Measurements from ENCODE around the gene LPAR1.

LPAR1 gene

DNA sequence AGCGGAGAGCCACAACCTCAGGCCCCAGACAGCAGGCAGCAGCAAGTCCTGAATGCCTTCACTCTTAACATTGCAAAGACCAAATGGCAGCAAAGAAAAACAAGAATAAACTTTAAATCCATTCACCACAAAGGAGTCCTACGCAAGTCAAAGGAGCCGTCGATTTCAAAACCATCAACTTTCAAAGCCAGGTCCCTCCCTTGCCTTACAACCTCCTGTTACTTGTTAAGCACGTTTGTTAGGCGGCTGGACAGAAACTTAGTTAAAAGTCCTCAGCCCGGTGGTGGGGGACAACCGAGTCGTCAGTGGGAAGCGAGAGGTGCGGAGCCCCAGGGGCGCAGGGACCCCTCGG lies 938 bp downstream of the LPAR1 start:
- no peak for DNase-seq

DNA sequence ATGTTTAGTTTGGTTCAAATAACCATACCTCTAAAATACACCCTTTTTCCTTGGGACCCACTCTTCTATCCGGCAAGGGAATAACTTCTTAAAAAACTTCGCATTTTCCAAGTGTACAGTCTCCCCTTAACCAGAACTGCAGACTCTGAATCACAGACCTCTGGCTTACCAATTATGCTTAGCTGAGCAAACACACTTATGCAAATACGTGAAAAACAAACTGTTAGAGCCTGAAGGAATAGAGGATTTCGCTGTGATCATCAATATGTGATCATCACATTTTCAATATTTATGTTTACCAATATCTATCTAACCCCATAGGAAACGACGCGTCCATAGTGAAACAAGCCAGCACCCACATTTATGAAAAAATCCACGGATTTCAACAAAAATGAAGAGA lies 1.3 kb downstream of the LPAR1 start:
- DNase-seq = no peak

DNA sequence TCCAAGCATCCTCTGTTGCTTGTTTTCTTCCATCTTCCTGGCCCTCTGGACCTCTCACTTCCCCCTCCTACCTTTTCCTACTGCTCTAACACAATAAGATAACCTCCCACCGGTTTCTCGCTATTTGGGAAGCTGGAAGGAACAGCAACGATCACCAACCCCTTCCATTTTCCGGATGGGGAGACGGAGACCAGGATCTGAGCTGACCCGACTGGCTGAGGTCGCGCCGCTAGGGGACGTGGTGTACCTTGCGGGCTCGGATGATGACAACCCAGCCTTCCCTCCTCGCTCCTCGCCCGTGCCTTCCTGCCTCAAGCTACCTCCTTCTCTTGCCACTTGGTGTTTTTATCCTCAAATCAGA lies 1.9 kb downstream of the LPAR1 start:
- DNase-seq = no peak

DNA sequence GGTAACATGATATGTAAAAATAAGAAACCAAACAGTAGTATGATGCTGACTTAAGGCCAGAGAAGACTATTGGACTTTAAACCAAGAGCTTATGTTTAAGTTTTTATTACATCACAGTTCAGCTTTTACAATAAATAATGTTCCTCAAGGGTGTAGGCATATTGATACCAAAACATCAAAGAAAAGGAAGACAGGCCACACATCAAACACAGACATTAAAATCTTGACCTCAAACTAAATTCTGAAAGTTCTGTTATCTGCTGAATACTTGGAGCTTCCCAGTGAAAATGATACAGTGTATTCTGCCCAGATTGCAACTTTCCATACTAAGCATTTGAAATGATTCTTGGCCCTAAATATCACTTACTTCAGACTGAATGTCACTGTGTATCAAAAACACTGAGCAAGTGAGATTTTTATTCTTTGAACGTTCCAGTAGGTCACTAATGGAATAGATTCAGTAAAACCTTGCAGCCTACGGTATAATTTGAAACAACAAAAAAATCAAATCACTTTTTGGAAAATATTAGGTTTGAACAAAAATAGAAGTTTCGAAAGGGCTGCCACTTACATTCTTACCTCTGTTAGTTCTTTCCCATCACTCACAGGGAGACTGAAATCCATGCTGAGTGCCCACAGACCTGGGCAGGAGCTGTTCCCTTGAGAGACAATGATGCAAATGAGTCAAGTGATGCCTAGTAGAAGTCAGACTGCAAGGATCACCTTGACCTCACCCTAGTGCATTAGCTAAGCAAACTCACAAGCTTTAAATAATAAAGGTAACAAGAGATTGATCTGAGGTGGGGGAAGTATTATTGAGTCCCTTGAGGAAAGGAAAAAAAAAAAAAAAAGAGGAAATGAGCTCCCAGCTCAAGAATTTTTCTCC lies 2.5 kb downstream of the LPAR1 start:
- no peak for DNase-seq

DNA sequence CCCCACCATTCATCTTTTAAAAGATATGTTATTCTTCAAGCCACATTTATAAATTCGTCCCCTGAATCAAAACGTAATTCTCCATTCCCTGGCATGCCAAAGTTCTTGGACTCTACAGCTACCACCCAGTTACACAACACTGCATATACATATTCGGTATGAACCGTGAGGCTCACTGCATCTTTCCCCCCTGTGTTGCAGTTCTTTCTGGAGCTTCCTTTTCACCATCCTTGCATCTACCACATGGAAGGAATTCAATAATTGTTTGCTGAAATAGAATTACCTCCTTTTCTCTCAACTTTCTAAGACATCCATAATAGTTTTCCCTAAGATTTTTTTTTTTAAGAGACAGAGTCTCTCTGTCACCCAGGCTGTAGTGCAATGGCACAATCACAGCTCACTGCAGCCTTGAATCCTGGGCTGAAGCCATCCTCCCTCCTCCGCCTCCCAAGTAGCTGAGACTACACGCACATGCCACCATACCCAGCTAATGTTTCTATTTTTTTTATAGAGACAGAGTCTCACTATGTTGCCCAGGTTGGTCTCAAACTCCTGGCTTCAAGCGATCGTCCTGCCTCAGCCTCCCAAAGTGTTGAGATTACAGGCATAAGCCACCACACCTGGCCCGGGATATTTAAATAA lies 3.3 kb downstream of the LPAR1 start:
- DNase-seq = no peak

DNA sequence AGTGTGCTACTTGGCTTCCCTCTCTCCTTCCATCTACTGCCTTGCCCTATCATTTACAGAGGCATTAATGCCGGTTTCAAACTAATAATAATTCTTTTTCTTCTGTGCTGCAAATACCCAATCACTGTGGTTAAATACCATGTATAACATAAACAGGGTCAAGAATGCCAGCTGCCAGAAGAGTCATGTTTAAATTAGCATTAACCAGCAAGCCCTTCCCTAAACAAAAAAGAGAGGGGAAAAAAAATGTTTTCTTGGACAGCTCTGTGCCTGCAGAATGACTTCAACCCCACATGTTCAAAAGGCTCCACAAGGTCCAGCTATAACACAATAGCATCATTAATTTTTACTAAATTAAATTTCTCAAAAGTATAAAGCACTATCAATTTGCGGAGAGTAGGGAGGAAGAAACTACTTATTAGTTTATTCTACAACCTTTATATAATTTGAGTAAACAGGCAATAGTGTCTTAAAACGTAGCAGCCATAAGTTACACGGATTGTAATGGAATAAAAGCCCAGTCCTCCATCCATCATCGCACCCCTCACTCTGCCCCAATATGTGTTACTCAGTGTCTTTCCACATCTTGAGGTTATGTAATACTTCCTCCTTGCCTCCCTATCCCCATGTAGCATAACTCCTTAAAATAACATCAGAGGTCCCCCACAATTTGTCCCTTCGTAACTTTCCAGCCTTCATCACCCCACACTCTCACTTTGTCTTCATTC lies 3.9 kb downstream of the LPAR1 start:
- no peak for DNase-seq

DNA sequence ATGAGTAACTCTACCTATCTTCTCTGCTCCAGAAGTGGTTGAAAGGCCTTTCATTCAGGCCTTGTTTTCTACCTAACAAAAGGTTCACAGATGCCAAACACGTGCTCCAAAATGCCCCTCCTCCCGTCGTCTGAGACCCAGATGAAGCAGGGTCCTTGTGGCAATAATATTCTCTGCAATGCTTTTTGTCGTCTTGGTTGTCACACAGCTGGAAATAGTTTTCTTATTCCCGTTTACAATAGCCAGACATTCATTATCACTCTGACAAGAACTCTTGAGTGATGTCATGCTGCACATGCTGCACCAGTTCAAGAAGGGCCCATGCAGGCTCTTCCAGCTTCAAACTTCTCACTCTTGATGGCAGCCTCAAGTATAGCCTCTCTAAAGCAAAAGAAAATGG lies 7.8 kb downstream of the LPAR1 start:
- no peak for DNase-seq

DNA sequence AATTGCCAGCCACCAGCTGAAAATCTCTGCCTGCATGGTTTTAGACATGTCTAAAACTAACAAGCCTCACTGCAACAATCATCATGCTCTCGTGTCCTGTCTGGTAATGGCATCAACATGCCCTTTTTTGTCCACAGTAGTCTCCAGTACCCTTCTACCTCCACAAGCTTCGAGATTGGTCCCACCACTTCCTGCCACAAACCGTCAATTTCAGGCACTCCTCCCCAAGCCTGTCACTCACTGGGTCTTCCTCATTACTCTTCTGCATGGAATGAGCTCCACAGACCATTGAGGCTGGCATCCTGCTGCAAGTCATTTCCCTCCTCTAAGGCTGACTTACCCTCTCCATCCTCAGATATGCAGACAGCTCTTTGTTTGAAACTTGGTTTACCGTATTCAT lies 9.0 kb downstream of the LPAR1 start:
- no peak for DNase-seq

DNA sequence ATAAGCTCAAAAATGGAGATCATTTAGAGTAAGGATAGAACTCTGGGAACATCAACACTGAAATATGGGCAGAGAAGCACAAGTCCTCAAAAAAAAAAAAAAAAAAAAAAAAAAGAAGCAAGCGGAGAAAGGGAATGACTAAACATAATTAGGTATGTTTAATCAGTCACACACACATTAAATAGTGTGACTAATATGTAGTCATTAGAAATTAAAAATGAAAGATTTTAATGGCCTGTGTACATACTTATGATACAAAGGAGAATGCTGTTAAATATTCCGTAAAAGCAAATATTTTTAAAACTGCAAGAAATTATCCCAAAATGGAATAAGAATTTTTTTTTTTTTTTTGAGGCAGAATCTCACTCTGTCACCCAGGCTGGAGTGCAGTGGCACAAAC lies 10.5 kb downstream of the LPAR1 start:
- no peak for DNase-seq

DNA sequence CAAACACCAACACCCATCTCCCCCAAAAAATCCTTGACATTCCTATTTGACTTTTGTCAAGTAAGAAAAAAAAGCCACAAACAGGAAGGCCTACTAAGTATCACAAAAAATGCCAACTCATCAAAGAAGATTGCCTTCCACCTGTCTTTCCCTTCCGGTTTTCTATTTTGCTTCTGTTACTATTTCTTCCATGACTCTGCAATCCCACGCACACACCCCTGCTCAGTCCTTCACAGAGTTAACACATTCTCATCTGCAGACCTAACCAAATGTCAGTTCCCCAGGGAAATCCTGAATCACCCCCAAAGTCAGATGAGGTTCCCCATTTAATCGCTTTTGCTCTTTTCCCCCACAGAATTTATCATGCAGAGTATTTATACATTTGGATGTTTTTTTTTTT lies 15.1 kb downstream of the LPAR1 start:
- DNase-seq = no peak

DNA sequence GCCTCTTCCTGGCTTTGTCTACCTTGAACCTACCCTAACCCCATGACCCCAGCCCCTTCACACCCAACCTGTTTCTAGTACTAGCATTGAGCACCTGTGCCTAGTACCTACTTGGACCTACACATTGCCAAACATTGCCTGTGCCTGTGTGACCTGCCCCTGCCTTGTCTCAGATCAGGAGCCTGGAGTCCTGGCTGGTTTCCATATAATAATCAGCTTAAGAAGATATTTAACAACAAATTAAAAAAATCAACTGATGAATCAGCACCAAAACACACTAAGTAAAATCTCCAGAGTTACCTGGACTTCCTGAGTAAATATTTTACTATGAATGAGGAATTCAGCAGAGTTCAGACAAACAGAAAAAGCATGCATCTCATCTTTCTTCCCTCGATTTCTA lies 17.7 kb downstream of the LPAR1 start:
- DNase-seq = no peak

DNA sequence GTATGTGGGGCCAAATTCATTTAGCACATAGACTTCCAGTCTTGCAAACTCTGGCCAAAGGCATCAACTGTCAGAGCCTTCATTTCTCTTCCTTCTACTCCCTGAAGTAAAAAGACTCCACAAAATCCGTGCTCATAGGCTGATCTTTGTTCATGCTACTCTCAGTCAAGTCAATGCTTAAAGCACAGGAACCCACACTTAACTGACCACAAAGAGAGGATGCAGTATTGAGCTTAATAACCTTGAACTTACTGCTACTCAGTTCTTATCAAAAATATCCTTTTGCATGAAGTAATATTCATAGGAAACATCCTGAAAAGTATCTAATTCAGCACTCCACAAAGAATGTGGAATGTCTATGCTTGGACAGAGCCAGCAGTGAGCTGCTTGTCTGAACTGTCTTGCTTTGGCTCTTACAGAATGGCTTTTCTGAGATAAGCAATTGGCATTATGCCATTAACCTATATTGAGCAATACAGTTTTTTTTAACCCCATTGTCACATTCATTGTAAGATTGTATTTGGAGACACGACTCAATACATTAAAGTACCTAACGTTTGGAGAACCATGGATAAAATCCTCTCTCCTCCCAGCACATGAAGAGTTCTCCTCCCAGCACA lies 21.7 kb downstream of the LPAR1 start:
- no peak for DNase-seq

DNA sequence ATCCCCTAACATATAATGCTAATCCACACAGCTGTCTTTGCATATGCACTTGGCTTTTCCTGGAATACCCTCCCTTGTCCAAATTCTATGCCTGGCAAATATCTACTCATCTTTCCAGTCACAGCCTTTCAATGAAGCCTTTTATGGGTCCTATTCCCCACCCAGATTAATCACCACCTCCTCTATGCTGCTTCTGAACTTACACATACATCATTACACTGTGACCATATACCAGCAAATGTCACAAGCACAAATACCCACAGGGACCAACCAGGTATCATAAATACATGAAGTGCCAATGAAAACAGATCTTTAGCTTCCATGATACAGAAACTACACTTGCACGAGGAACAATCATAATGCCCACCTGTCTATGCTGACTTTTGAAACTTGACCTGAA lies 22.3 kb downstream of the LPAR1 start:
- no peak for DNase-seq

DNA sequence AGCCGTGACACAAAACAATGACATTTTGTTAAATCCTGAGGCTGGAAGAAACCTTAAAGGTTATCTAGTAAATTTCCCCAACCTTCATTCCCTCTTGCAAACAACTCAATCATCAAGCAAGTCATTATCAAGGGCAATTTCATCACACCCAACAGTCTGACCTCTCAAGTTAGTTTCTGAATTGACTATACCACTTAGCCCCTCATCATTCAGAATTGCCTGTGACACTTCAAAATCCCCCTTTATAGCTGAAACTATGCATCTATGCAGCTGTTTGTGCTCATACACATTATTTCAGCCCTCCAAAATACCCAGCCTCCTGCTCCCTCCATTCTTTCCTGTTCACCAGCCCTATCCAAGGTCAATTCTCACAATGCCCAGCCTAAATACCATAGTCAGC lies 24.6 kb downstream of the LPAR1 start:
- DNase-seq = no peak

DNA sequence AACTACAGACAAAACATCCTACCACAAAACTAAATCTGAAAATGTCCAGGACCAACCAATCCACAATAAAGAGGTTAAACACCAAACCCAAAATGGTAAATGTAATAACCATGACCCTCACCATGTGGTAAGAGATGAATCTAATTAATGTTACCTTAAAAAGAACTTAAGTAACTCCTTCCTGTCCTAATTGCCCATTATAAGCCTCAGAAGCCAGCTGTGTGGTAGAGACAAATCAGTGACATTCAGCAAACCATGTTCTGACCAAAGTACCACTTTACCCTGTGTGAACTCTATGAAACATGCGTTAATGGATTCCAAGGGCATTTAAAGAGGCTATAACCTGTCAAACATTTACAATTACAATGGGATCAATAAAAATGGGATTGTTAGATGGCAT lies 25.0 kb downstream of the LPAR1 start:
- no peak for DNase-seq

DNA sequence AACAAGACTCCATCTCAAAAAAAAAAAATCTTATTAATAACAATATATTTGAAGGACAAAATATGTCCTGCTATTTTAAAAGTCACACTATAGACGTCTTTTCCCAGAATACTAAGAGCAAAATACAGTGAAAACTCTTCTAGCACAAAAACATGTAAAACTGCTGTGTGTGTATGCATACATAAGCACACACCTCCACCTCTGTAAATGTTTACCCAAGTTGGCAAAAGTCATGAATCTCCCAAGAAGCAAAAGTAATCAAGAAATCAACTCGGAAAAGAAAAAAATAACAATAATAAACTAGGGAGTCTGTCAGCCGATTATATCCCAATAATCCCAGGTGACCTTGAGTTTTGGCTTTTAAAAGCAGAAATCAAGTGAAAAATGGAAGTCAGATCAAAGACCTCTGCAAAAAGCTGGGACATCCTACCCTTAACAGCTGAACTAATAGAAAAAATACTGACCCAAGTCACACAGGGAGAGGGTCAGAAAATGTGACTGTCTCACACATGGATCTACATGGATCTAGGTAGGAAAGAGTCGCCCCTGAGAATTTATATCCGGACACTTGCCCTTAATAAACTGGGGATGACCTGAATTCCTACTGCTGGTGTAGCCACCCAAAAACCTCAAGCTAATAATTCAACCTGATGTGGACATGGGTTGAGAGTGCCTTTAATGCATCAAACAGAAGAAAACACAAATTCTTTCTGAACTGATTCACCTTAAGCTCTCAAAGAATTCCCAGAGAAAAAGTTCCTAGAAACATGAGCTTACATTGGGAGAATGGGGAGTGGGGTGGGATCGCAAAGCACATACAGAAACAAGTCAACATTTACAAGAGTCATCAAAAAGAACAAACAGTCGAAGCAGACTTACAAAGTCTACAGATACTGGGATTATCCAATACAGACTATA lies 29.9 kb downstream of the LPAR1 start:
- no peak for DNase-seq

DNA sequence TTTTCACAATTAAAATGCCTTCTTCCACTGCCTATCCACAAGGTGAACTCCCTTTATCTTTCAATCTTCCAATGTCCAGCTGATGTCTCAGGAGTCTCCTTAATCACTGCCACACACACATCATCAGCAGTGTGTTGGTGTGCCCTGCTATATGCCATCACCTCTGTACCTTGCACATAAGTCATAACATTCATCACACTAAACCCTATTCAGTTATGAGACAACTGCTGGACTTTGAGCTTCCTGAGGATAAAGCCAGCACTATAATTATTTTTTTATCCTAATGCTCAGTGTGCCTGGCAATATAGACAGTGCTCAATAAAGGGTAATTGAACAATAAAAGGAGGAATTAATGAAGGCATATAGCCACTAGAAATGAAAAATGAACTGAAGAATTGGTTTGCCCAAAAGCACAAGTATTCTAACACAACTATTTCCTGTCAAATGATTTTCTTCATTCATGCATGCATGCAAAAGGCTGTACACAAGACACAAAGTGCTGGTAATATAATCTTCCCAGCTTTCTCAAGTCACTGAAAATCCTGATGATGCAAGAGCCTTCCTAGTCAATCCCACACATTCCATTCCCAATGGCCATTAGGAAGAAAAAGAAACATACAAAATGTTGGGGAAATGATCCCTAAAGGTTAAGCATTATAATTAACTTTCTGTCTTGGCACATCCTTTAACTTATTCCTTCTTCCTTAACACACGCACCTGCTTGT lies 32.4 kb downstream of the LPAR1 start:
- DNase-seq = no peak

DNA sequence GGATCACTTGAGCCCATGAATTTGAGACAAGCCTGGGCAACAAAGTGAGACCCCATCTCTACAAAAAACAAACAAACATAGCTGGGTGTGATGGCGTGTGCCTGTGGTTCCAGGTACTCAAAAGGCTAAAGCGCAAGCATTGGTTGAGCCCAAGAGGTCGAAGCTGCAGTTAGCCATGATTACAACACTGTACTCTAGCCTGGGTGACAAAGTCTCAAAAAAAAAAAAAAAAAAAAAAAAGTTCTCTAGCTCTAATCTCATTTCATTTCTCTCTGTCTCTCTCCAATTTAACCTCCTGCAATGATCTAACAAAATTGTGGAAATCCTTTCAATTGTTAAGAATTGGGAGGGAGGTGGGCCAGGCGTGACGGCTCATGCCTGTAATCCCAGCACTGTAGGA lies 33.3 kb downstream of the LPAR1 start:
- DNase-seq = no peak

DNA sequence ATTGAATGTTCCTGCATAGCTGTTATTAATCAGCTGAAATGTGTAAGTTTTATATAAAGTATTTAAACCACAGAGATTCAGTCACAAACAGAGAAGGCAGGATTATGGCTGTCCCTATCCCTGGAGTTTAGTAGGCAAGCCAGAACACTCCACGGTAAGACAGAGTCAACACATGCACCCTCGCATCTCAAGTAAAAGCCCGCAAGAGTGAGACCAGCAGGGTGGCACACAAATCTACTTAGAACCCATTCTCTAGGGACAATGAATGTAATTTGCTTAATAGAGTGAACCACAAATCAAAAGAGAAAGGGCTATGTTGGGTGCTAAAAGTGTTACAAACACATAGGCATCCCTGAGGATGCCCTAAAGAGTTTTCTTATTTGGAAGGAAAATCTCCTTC lies 35.1 kb downstream of the LPAR1 start:
- DNase-seq = no peak

DNA sequence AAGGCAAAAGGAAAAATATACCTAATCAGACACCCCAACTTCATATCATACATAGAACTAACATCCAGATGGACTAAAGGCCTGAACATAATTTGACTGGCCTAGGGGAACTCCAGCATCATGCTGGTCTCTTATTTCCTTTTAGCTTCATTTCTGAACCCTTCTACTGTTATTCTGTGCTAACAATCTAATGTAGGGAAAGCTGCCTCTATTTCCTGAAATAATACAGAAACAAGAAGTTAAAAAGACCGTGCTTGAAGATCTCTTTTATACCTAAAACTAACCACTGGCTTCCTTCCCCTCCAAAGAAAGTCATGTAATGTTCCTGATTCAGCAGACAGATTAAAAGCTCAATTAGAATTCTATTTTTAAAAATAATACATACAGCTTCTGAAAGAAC lies 36.7 kb downstream of the LPAR1 start:
- no peak for DNase-seq

DNA sequence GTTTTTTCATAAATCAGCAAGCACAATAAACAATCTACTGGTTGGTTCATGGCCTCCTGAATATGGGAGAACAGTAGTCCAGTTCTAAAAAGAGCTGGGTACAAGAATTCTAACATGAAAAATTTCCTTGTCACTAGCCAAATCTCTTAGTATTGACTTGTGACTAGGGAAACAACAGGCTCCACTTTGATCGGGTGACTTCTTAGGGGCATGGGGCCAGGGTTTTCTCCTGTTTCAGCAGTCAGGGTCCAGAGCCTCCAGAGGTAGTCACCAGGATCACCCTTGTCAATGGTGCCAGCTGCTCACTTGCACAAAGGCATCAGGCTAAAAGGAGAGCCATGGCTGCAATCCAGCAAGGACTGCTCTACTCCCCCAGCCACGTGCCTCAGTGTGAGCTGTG lies 38.1 kb downstream of the LPAR1 start:
- DNase-seq = no peak

DNA sequence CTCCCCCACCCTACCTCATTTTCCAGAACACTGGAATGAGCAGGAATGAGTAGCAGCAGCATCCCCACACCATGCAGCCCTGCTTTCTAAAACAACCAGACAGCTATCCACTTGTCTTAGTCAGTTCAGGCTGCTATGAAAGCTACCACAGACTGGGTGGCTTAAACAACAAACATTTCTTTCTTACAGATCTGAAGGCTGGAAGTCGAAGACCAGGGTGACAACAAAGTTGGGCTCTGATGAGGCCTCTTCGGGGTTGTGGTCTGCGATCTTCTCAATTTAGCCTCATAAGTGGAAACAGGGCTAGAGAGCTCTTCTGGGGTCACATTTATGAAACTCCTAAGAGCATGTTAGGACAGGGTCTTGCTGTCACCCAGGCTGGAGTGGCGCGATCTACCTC lies 38.9 kb downstream of the LPAR1 start:
- no peak for DNase-seq
